WERI-Rb-1 (cell line): ENCODE measurements around the gene MTPN.

Source experiments
- DNase-seq: peaks from one replicate; pipeline ENCODE4 v3.0.0-alpha.2; 2020
- H3K27ac ChIP-seq: fragments of 250-450 bp; sonication (Bioruptor Pico); 2 replicates; pipeline ENCODE4 v1.5.1; 2020; ENCODE audit warnings: mild to moderate bottlenecking, moderate library complexity
- H3K27me3 ChIP-seq: fragments of 250-450 bp; sonication (Bioruptor Pico); 2 replicates; pipeline ENCODE4 v1.5.1; 2021; ENCODE audit warnings: mild to moderate bottlenecking, low read depth, moderate library complexity; ENCODE audit not compliant: insufficient read depth, severe bottlenecking
- H3K36me3 ChIP-seq: fragments of 250-450 bp; sonication (Bioruptor Pico); 2 replicates; pipeline ENCODE4 v1.5.1; 2020; ENCODE audit warnings: mild to moderate bottlenecking, moderate library complexity
- H3K4me3 ChIP-seq: 2 replicates; pipeline ENCODE4 v1.5.1; 2011; ENCODE audit warnings: low read depth, mild to moderate bottlenecking, control low read depth, low read length
- H3K9me3 ChIP-seq: fragments of 250-450 bp; sonication (Bioruptor Pico); 2 replicates; pipeline ENCODE4 v1.5.1; 2021; ENCODE audit warnings: mild to moderate bottlenecking, moderate library complexity; ENCODE audit not compliant: severe bottlenecking
- CTCF ChIP-seq: IDR thresholded peaks from 2 replicates; pipeline ENCODE4 v1.5.1; 2011; ENCODE audit warnings: low read depth, mild to moderate bottlenecking, control low read depth, inconsistent platforms, low read length

MTPN gene

GRCh38 chr7:135886345-135887132 is 90.6 kb downstream of the MTPN start:
- H3K36me3 ChIP-seq, result no peaks in the 10 kb centered on the region
- no peak for TF ChIP-seq CTCF
- H3K9me3 ChIP-seq, result no peaks in the 10 kb centered on the region
- no peak for DNase-seq
- H3K27ac ChIP-seq, result no peak overlapping the region
- no peaks in the 10 kb centered on the region for H3K27me3 ChIP-seq
- H3K4me3 ChIP-seq, result no peak overlapping the region

- no peak overlapping the region for H3K27ac ChIP-seq
- no peak for DNase-seq
- H3K9me3 ChIP-seq, result no peaks in the 10 kb centered on the region
- H3K36me3 ChIP-seq, result no peaks in the 10 kb centered on the region
- H3K4me3 ChIP-seq, result no peak overlapping the region
- no peak for TF ChIP-seq CTCF
- H3K27me3 ChIP-seq, result no peaks in the 10 kb centered on the region
Measured at GRCh38 chr7:135884495-135885232, 92.5 kb downstream of the MTPN start.

GRCh38 chr7:135879233-135879632 is 97.9 kb downstream of the MTPN start:
- H3K4me3 ChIP-seq, result no peak overlapping the region
- no peak overlapping the region for H3K27ac ChIP-seq
- H3K27me3 ChIP-seq, result no peaks in the 10 kb centered on the region
- no peaks in the 10 kb centered on the region for H3K9me3 ChIP-seq
- TF ChIP-seq CTCF, result no peak
- DNase-seq, result no peak
- H3K36me3 ChIP-seq, result no peaks in the 10 kb centered on the region

GRCh38 chr7:135878284-135878683 is 98.9 kb downstream of the MTPN start:
- H3K36me3 ChIP-seq, result no peaks in the 10 kb centered on the region
- no peak for DNase-seq
- no peak overlapping the region for H3K4me3 ChIP-seq
- peaks cover 3% of the 10 kb centered on the region for H3K9me3 ChIP-seq
- no peak overlapping the region for H3K27ac ChIP-seq
- no peaks in the 10 kb centered on the region for H3K27me3 ChIP-seq
- no peak for TF ChIP-seq CTCF

- Histone ChIP-seq H3K36me3 (no peaks in the 10 kb centered on the region), H3K9me3 (peaks cover 3% of the 10 kb centered on the region), H3K27ac (no peak overlapping the region), H3K27me3 (no peaks in the 10 kb centered on the region), H3K4me3 (no peak overlapping the region)
- TF ChIP-seq CTCF, result no peak
- DNase-seq, result no peak
Measured at GRCh38 chr7:135877805-135878204, 99.4 kb downstream of the MTPN start.
